T-helper 2 cell treated with Interferon-gamma antibody and Interleukin-4, amounts not matched to agents 5 μg/mL and 100 μg/mL, for 36 hours (primary cell): Measurements from ENCODE around the gene MPST.
"Not testable (repeated sequence)": the region's sequence is repeated elsewhere in the genome, so short reads cannot be mapped to it uniquely, and the experiment has no call there.

Source experiments
- DNase-seq: peaks from one replicate; pipeline ENCODE4 v3.0.0; 2021; ENCODE audit warnings: low spot score
- H3K27ac Mint-ChIP-seq: one replicate; pipeline ENCODE4 v1.8.0; 2021; ENCODE audit warnings: mild to moderate bottlenecking, mixed read lengths
- H3K27me3 Mint-ChIP-seq: one replicate; pipeline ENCODE4 v1.8.0; 2021; ENCODE audit warnings: low read depth, mixed read lengths
- H3K36me3 Mint-ChIP-seq: one replicate; pipeline ENCODE4 v1.8.0; 2021; ENCODE audit warnings: low read depth, mixed read lengths
- H3K4me1 Mint-ChIP-seq: one replicate; pipeline ENCODE4 v1.8.0; 2021; ENCODE audit warnings: low read depth, mixed read lengths
- H3K4me3 Mint-ChIP-seq: one replicate; pipeline ENCODE4 v1.8.0; 2022; ENCODE audit warnings: mild to moderate bottlenecking, moderate library complexity, mixed read lengths
- H3K9me3 Mint-ChIP-seq: one replicate; pipeline ENCODE4 v1.8.0; 2021; ENCODE audit warnings: mixed read lengths

The MPST gene

DNA sequence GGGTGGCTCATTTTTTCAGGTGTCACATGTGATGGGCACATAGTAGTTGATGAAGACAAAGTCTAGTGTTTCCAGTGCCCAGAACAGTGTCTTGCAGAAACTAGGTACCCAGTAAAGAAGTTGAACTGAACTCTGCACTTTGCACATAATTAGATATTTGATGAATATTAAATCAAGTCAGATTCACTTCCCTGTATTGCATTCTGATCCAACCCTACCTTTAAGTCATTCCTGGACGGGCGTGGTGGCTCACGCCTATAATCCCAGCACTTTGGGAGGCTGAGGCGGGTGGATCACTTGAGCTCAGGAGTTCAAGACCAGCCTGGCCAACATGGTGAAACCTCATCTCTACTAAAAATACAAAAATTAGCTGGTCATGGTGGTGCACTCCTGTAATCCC is 30.5 kb upstream of the MPST start:
- DNase-seq, H3K4me3 Mint-ChIP-seq, H3K4me1 Mint-ChIP-seq, H3K36me3 Mint-ChIP-seq, H3K27ac Mint-ChIP-seq: not testable (repeated sequence)
- peaks cover 20% of the 10 kb centered on the region for H3K9me3 Mint-ChIP-seq
- H3K27me3 Mint-ChIP-seq = peaks cover 16% of the 10 kb centered on the region

DNA sequence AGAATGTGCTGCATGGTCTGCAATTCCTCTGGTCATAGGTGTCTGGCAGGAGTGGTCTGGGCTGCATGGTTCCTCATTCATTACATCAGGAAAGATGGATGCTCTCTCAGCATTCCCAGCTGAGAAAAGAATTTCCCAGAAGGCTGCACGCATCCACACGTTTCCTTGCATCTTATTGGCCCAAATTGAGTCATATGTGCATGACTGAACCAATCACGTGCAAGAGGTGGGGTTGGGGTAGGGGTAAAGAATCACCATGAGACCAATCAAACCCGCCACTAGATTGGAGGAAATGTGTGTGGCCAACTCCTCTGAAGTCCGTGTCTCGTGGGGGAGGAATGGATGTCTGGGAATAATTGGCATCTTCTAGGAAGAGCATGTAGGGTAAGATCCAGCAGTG is 29.1 kb upstream of the MPST start:
- H3K4me1 Mint-ChIP-seq = no peaks in the 10 kb centered on the region

DNA sequence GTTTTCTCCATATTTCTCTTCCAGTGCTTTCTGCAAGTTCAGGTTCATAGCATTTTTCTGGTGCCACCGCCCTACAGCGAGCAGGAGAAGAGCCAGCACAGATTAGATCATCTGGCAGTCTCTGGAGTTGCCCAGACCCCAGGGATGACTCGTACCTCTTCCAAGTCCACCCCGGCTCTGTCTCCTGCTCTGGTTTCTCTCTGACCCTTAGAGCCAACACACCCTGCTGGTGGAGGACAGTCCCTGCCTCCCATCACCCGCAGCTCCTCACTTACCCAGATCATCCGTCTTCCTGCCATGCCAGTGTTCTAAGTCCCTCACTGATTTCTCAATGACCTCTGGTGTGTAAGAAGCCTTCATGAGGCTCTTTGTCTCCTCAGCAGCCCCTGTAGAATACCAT is 28.3 kb upstream of the MPST start:
- DNase-seq = no peak
- H3K27me3 Mint-ChIP-seq = peaks cover 15% of the 10 kb centered on the region

More for the DNA sequence above, 29.1 kb upstream of the MPST start:
- Mint-ChIP-seq H3K9me3 (peaks cover 17% of the 10 kb centered on the region), H3K27ac (no peak overlapping the region), H3K27me3 (peaks cover 15% of the 10 kb centered on the region), H3K36me3 (no peaks in the 10 kb centered on the region), H3K4me3 (no peak overlapping the region)
- DNase-seq = no peak

DNA sequence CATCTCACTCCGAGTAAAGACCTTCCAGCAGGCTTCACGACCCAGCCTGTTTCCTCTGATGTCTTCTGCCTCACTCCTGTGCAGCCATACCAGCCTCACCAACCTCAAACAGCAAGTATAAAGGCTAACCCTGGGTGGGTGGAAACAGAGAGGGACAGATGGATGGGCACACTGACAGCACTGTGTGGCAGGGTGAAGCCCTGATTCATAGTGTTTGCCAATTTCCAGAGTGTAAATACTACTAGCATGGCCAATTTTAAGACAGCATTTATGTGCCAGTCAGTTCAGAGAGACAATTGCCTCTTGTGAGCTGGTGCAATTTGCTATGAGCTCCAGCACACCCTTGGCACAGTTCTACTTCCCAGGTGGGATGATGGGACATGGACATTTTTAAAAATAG is 21.8 kb upstream of the MPST start:
- no peak for DNase-seq
- peaks cover 2% of the 10 kb centered on the region for H3K27me3 Mint-ChIP-seq
- no peak overlapping the region for H3K27ac Mint-ChIP-seq
- no peak overlapping the region for H3K4me3 Mint-ChIP-seq
- H3K36me3 Mint-ChIP-seq = no peaks in the 10 kb centered on the region
- H3K9me3 Mint-ChIP-seq = no peaks in the 10 kb centered on the region
- no peaks in the 10 kb centered on the region for H3K4me1 Mint-ChIP-seq

More for the DNA sequence above, 28.3 kb upstream of the MPST start:
- Mint-ChIP-seq H3K9me3 (peaks cover 10% of the 10 kb centered on the region), H3K27ac (no peak overlapping the region), H3K4me1 (no peaks in the 10 kb centered on the region), H3K36me3 (no peaks in the 10 kb centered on the region), H3K4me3 (no peak overlapping the region)

DNA sequence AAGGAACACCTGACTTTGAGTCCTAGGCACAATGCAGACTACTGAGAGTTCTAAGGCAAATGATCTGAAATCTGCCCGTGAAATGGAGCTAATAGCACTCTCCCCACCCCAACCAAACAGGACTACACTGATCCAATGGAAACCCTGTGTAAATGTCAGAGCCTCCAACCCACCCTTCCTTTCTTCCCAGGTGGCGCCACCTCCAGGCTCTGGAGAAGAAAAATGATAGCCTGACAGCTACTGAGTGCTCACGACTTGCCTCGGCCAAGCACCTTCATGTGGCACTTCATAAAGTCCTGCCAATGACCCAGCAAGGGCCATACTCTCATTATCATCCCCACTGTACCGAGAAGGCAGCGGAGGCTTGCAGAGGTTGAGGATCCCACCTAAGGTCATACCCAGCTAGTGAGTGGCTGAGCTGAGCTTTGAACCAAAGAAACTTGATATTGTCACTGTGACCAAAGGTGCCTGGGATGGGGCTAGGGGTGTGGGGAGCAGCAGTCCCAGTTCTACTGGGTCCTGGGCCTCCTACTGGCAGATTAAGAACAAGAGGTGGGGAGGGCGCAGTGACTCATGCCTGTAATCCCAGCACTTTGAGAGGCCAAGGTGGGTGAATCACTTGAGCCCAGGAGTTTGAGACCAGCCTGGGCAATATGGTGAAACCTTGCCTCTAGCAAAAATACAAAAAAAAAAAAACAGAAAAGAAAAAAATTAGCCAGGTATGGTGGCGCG is 20.8 kb upstream of the MPST start:
- H3K9me3 Mint-ChIP-seq = no peaks in the 10 kb centered on the region
- H3K4me1 Mint-ChIP-seq = no peaks in the 10 kb centered on the region
- H3K27me3 Mint-ChIP-seq = peaks cover 6% of the 10 kb centered on the region
- H3K4me3 Mint-ChIP-seq = no peak overlapping the region
- H3K36me3 Mint-ChIP-seq = no peaks in the 10 kb centered on the region
- H3K27ac Mint-ChIP-seq = no peak overlapping the region
- no peak for DNase-seq

DNA sequence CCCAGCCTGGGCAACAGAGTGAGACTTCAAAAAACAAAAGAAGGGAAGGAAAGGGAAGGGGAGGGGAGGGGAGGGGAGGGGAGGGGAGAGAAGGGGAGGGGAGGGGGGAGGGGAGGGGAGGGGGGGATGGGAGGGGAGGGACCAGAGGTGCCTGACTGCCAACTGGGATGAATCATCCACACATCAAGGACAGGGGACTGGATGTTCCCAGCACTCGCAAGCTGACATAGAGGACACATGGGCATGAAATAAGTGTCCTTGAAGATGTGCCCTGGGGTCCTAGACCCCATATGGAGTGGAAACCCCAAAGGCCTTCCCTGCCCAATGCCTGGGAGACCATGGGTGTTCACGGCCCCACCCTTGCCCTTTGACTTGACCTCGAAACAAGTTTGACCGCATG is 20.1 kb upstream of the MPST start:
- no peak overlapping the region for H3K27ac Mint-ChIP-seq
- H3K36me3 Mint-ChIP-seq = no peaks in the 10 kb centered on the region
- DNase-seq = no peak
- H3K9me3 Mint-ChIP-seq = no peaks in the 10 kb centered on the region
- peaks cover 6% of the 10 kb centered on the region for H3K27me3 Mint-ChIP-seq
- H3K4me1 Mint-ChIP-seq = no peaks in the 10 kb centered on the region
- H3K4me3 Mint-ChIP-seq = no peak overlapping the region

DNA sequence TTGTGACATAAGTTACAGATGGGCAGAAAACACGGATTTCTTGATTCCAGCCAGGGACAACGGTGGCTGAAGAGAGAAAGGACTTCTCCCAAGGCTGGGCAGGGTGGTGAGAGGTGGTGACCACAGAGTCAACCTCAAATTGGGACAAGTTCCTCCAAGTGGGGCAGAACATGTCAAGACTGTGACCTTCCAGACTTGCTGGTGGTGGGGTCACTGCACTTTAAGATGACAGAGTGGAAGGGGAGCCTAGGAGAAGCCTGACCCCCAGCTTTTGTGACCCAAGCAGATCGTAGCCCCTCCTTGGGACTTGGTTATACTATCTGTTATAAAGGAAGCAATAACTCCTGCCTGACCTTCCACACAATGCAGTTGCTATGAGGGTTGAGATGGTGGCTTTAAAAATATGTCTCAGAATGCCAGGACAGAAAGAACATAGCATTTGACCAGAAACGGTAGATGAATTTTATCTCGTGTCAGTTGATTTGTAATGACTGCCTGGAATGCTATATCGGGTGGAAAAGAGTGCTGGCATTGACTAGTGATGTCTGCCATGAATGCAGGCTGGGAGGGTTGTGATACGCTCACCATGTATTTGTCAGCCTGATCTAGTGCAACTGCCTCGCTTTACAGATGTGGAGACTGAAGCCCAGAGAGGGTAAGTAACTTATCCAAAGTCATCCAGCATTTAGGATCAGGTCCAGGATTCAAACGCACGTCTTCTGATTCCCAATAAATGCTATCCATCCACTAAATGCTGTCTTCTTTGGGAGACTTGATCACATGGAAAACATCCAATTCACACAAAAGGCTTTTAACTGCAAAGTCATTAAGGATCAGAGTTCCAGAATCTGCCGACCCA is 18.6 kb upstream of the MPST start:
- Mint-ChIP-seq H3K27ac (no peak overlapping the region), H3K36me3 (no peaks in the 10 kb centered on the region), H3K9me3 (no peaks in the 10 kb centered on the region), H3K4me1 (no peaks in the 10 kb centered on the region), H3K4me3 (no peak overlapping the region), H3K27me3 (peaks cover 13% of the 10 kb centered on the region)
- no peak for DNase-seq

DNA sequence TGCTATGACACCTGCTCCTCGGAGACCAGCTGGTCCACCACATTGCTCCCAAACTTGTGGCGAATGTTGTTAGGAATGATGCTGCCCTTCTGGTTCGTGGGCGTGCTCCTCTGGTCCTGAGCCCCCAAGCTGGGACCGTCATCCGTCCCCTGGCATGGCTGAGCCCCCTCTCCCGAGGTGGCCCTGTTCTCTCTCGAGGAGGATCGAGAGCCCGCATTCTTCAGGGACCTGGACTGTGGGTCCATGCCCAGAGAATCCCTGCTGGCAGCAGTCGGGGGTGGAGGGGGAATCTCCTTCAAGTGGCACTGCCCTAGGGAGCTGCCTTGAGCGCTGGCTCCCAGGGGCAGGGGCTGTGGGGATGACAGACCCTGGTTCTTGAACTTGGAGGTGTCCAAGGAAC is 17.7 kb upstream of the MPST start:
- Mint-ChIP-seq H3K9me3 (no peaks in the 10 kb centered on the region), H3K36me3 (no peaks in the 10 kb centered on the region), H3K4me1 (no peaks in the 10 kb centered on the region), H3K4me3 (no peak overlapping the region), H3K27me3 (peaks cover 21% of the 10 kb centered on the region), H3K27ac (no peak overlapping the region)
- no peak for DNase-seq

DNA sequence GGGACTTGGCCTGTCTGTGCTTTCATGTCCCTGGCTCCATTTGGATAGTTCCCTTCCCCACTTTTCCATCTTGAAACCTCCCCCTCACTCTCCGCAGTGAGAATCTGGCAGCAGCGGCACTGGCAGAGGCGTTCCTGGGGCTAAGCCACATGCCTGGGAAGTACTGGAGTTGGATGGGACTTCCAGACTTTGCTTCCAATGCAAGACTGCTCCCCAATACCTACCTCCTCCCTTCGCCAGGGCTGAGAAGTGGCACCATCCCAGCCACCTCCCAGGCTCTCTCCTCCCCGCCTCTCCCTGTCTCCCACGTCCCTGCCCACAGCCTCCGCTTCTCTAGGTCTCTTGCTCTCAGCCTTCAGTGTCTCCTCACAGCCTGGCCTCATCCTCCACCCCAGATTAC is 16.9 kb upstream of the MPST start:
- Mint-ChIP-seq H3K27ac (no peak overlapping the region), H3K27me3 (peaks cover 24% of the 10 kb centered on the region), H3K9me3 (no peaks in the 10 kb centered on the region), H3K4me3 (no peak overlapping the region), H3K36me3 (no peaks in the 10 kb centered on the region), H3K4me1 (no peaks in the 10 kb centered on the region)
- no peak for DNase-seq

DNA sequence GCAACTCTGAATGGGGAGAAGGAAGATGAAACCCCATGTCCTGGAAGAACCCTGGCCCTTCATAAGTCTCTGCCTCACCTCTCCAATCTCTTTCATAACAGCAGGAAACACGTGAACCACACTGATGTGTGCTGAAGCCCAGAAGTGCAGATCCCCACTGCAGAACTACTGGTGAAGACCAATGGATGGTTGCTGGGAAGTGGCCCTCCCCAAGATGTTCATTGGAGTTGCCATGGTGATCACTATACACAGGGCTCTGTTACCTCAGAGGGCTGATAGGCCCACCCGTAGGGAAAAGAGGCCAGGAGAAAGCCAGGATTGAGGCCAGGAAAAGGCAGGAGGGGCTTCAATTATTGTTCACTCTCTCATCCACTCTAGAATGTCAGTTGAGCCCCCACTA is 11.9 kb upstream of the MPST start:
- Mint-ChIP-seq H3K27ac (no peak overlapping the region), H3K27me3 (peaks cover 38% of the 10 kb centered on the region), H3K4me1 (no peaks in the 10 kb centered on the region), H3K9me3 (no peaks in the 10 kb centered on the region), H3K36me3 (no peaks in the 10 kb centered on the region), H3K4me3 (no peak overlapping the region)
- DNase-seq = no peak

DNA sequence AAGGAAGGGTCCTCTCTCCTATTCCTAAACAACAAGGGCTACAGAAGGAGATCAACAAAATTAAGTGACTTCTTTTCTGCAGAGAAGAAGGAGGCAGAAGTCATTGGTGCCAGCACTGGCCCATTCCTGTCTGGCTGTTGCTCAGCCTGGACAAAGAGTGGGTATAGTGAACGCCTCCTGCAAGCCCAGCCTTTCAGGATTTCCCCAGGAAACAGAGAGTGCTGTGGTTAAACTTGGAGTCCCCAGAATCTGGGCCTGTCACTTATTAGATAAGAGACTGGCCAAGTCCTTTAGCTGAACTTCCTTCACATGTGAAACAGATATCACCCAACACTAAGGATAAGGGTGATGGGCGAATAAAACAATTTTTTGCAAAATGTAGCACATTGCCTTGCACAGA is 11.2 kb upstream of the MPST start:
- DNase-seq = no peak
- H3K4me3 Mint-ChIP-seq = no peak overlapping the region
- H3K27me3 Mint-ChIP-seq = peaks cover 36% of the 10 kb centered on the region
- H3K36me3 Mint-ChIP-seq = no peaks in the 10 kb centered on the region
- H3K9me3 Mint-ChIP-seq = no peaks in the 10 kb centered on the region
- H3K4me1 Mint-ChIP-seq = no peaks in the 10 kb centered on the region
- no peak overlapping the region for H3K27ac Mint-ChIP-seq

DNA sequence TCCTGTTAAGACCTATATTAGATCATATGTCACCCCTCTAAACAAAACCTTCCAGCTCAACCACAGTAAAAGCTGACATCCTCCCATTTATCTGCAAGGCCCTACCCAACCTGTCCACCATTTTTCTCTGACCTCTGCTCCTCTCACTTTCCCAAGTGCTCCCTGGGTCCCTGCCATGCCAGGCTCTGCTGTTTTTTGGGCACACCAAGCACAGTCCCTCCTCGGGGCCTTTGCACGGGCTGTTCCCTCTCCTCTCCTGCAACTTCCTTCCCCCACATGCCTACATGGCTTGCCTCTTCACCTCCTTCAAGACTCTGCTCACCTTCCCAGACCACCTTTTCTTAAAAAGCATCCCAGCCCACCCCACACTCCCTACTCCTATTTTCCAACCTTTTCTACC is 10.1 kb upstream of the MPST start:
- Mint-ChIP-seq H3K9me3 (no peaks in the 10 kb centered on the region), H3K27me3 (peaks cover 34% of the 10 kb centered on the region), H3K36me3 (no peaks in the 10 kb centered on the region), H3K4me3 (no peak overlapping the region), H3K4me1 (no peaks in the 10 kb centered on the region), H3K27ac (no peak overlapping the region)
- DNase-seq = no peak

DNA sequence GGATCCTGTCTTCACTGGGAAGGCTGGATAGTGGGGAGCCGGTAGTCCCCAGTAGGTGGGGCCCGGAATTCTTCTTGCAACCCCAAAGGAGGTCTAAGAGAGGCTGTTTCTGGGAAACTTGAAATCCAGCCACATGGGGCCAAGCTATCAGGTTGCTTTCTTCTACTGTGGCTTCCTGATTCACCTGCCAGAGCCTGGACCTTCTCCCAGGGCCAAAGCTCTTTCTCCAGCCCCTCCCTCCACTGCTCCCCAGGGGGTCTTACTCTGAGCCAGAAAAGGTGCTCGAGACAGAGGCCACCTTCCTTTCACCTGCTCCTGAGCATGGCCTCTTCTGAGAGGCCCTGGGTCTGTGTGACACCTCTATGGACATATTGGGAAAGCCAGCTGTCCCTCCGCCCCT is 9.4 kb upstream of the MPST start:
- Mint-ChIP-seq H3K27me3 (peaks cover 33% of the 10 kb centered on the region), H3K36me3 (no peaks in the 10 kb centered on the region), H3K9me3 (no peaks in the 10 kb centered on the region), H3K4me1 (no peaks in the 10 kb centered on the region), H3K4me3 (no peak overlapping the region), H3K27ac (no peak overlapping the region)
- no peak for DNase-seq

DNA sequence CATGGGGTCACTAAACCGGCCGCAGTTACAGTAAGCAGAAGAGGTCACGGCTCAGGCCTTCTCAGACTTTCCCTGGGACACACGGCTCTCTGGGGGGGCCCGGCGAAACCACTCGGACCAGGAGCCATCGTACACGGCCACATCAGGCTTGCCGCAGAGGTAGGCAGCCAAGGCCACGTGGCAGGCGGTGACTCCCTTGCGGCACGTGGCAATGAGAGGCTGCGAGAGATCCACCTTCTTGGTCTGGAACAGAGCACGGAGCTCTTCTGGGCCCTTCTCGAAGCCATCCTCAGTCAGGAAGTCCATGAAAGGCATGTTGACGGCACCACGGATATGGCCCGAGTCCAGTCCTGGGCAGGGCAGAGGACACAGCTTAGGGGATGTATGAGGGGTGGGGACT is 8.6 kb upstream of the MPST start:
- peaks cover 25% of the 10 kb centered on the region for H3K27me3 Mint-ChIP-seq
- H3K27ac Mint-ChIP-seq = no peak overlapping the region
- no peak overlapping the region for H3K4me3 Mint-ChIP-seq
- no peaks in the 10 kb centered on the region for H3K36me3 Mint-ChIP-seq
- no peak for DNase-seq
- H3K4me1 Mint-ChIP-seq = no peaks in the 10 kb centered on the region
- H3K9me3 Mint-ChIP-seq = no peaks in the 10 kb centered on the region
